HEK293 (cell line): ENCODE data around the gene BDKRB2.

Experiments
- CTCF ChIA-PET: fragments of 350-600 bp; formaldehyde crosslinking; extraction: SDS; loops from one replicate; lab custom pipeline; 2021; ENCODE audit warnings: antibody characterized with exemption; lab: Yijun Ruan, JAX
- POLR2A ChIA-PET: fragments of 300-600 bp; formaldehyde crosslinking; extraction: SDS; loops from one replicate; lab custom pipeline; 2020; ENCODE audit warnings: antibody characterized with exemption, inconsistent platforms; lab: Yijun Ruan, JAX
- H3K27ac ChIP-seq: fragments of 200-500 bp; sonication (Bioruptor generic); 2 replicates; pipeline ENCODE4 v1.5.1; 2014; ENCODE audit warnings: low read depth, low read length, control low read depth, inconsistent platforms; ENCODE audit errors: extremely low read depth
- H3K36me3 ChIP-seq, 2 experiments: fragments of 200-500 bp in 1 of 2; sonication (Bioruptor generic) in 1 of 2; 1 replicate in 1 of 2; 2 replicates in 1 of 2; pipeline ENCODE4 v1.5.1; 2014 to 2017; ENCODE audit warnings: inconsistent platforms in 2 of 2, low read length in 2 of 2; ENCODE audit not compliant: control insufficient read depth in 2 of 2, insufficient read depth in 1 of 2
- H3K4me1 ChIP-seq: fragments of 200-500 bp; sonication (Bioruptor generic); 2 replicates; pipeline ENCODE4 v1.5.1; 2014; ENCODE audit warnings: mild to moderate bottlenecking, low read length, inconsistent platforms; ENCODE audit not compliant: control insufficient read depth, insufficient read depth
- H3K4me3 ChIP-seq: 2 replicates; pipeline ENCODE4 v1.5.1; 2011; ENCODE audit warnings: low read depth, mild to moderate bottlenecking, control low read depth, low read length, moderate library complexity
- H3K9me3 ChIP-seq: fragments of 200-500 bp; sonication (Bioruptor generic); 2 replicates; pipeline ENCODE4 v1.5.1; 2014; ENCODE audit warnings: low read depth, low read length, inconsistent platforms; ENCODE audit not compliant: control insufficient read depth, insufficient read depth
- HOXD13 ChIP-seq: sonication (generic); formaldehyde crosslinking; IDR thresholded peaks from 2 replicates; pipeline ENCODE4 v1.8.0; 2022; ENCODE audit warnings: missing genetic modification reagents, borderline replicate concordance
- OSR2 ChIP-seq: fragments of 450-650 bp; formaldehyde crosslinking; IDR thresholded peaks from 2 replicates; pipeline ENCODE4 v1.5.1; 2016; ENCODE audit warnings: missing biosample characterization, missing genetic modification characterization
- SP2 ChIP-seq: fragments of 450-650 bp; formaldehyde crosslinking; IDR thresholded peaks from 2 replicates; pipeline ENCODE4 v1.5.1; 2016; ENCODE audit warnings: missing biosample characterization, missing genetic modification characterization
- ZBTB1 ChIP-seq: fragments of 450-650 bp; formaldehyde crosslinking; IDR thresholded peaks from 2 replicates; pipeline ENCODE4 v1.5.1; 2016; ENCODE audit warnings: missing biosample characterization, missing genetic modification characterization
- ZBTB48 ChIP-seq: fragments of 450-650 bp; formaldehyde crosslinking; IDR thresholded peaks from 2 replicates; pipeline ENCODE4 v1.5.1; 2016; ENCODE audit warnings: missing biosample characterization, missing genetic modification characterization
- ZBTB8A ChIP-seq: fragments of 450-650 bp; formaldehyde crosslinking; IDR thresholded peaks from 2 replicates; pipeline ENCODE4 v1.5.1; 2016; ENCODE audit warnings: missing biosample characterization, missing genetic modification characterization
- ZNF146 ChIP-seq: fragments of 450-650 bp; formaldehyde crosslinking; IDR thresholded peaks from 2 replicates; pipeline ENCODE4 v1.5.1; 2016; ENCODE audit warnings: missing biosample characterization, missing genetic modification characterization
- ZNF202 ChIP-seq: fragments of 450-650 bp; formaldehyde crosslinking; IDR thresholded peaks from 2 replicates; pipeline ENCODE4 v1.5.1; 2016; ENCODE audit warnings: missing biosample characterization, missing genetic modification characterization, borderline replicate concordance
- ZNF248 ChIP-seq: fragments of 450-650 bp; formaldehyde crosslinking; IDR thresholded peaks from 2 replicates; pipeline ENCODE4 v1.5.1; 2017; ENCODE audit warnings: missing biosample characterization, missing genetic modification characterization
- ZNF423 ChIP-seq: fragments of 450-650 bp; formaldehyde crosslinking; IDR thresholded peaks from 2 replicates; pipeline ENCODE4 v1.5.1; 2016; ENCODE audit warnings: missing biosample characterization, missing genetic modification characterization
- ZNF433 ChIP-seq: fragments of 450-650 bp; formaldehyde crosslinking; IDR thresholded peaks from 2 replicates; pipeline ENCODE4 v1.5.1; 2016; ENCODE audit warnings: missing biosample characterization, missing genetic modification characterization, low read depth
- ZNF501 ChIP-seq: fragments of 450-650 bp; formaldehyde crosslinking; IDR thresholded peaks from 2 replicates; pipeline ENCODE4 v1.5.1; 2016; ENCODE audit warnings: missing biosample characterization, missing genetic modification characterization
- ZNF521 ChIP-seq: fragments of 450-650 bp; formaldehyde crosslinking; IDR thresholded peaks from 2 replicates; pipeline ENCODE4 v1.5.1; 2017; ENCODE audit warnings: missing biosample characterization, mild to moderate bottlenecking, missing genetic modification characterization
- ZNF544 ChIP-seq: fragments of 450-650 bp; formaldehyde crosslinking; IDR thresholded peaks from 2 replicates; pipeline ENCODE4 v1.5.0; 2017; ENCODE audit warnings: missing biosample characterization, missing genetic modification characterization
- ZNF660 ChIP-seq: fragments of 450-650 bp; IDR thresholded peaks from 2 replicates; pipeline ENCODE4 v1.5.1; 2018; ENCODE audit warnings: missing biosample characterization, mild to moderate bottlenecking, missing genetic modification characterization
- ZNF664 ChIP-seq: fragments of 450-650 bp; formaldehyde crosslinking; IDR thresholded peaks from 2 replicates; pipeline ENCODE4 v1.5.1; 2016; ENCODE audit warnings: missing biosample characterization, missing genetic modification characterization
- ZNF837 ChIP-seq: fragments of 450-650 bp; formaldehyde crosslinking; IDR thresholded peaks from 2 replicates; pipeline ENCODE4 v1.5.1; 2016; ENCODE audit warnings: missing biosample characterization, missing genetic modification characterization
- TF ChIP-seq, protein P1 (sequence below): fragments of 450-650 bp; formaldehyde crosslinking; IDR thresholded peaks from 2 replicates; pipeline ENCODE4 v1.5.1; 2016; ENCODE audit warnings: missing biosample characterization, missing genetic modification characterization
- TF ChIP-seq, protein P2 (sequence below): fragments of 450-650 bp; formaldehyde crosslinking; IDR thresholded peaks from 2 replicates; pipeline ENCODE4 v1.5.1; 2016; ENCODE audit warnings: missing biosample characterization, missing genetic modification characterization
- TF ChIP-seq, protein P3 (sequence below): fragments of 450-650 bp; formaldehyde crosslinking; IDR thresholded peaks from 2 replicates; pipeline ENCODE4 v1.5.1; 2016; ENCODE audit warnings: missing biosample characterization, missing genetic modification characterization
- TF ChIP-seq, protein P4 (sequence below): fragments of 450-650 bp; formaldehyde crosslinking; IDR thresholded peaks from 2 replicates; pipeline ENCODE4 v1.5.1; 2016; ENCODE audit warnings: missing biosample characterization, missing genetic modification characterization
- TF ChIP-seq, protein P5 (sequence below): fragments of 450-650 bp; formaldehyde crosslinking; IDR thresholded peaks from 2 replicates; pipeline ENCODE4 v1.5.1; 2016; ENCODE audit warnings: missing biosample characterization, missing genetic modification characterization

BDKRB2 gene

DNA sequence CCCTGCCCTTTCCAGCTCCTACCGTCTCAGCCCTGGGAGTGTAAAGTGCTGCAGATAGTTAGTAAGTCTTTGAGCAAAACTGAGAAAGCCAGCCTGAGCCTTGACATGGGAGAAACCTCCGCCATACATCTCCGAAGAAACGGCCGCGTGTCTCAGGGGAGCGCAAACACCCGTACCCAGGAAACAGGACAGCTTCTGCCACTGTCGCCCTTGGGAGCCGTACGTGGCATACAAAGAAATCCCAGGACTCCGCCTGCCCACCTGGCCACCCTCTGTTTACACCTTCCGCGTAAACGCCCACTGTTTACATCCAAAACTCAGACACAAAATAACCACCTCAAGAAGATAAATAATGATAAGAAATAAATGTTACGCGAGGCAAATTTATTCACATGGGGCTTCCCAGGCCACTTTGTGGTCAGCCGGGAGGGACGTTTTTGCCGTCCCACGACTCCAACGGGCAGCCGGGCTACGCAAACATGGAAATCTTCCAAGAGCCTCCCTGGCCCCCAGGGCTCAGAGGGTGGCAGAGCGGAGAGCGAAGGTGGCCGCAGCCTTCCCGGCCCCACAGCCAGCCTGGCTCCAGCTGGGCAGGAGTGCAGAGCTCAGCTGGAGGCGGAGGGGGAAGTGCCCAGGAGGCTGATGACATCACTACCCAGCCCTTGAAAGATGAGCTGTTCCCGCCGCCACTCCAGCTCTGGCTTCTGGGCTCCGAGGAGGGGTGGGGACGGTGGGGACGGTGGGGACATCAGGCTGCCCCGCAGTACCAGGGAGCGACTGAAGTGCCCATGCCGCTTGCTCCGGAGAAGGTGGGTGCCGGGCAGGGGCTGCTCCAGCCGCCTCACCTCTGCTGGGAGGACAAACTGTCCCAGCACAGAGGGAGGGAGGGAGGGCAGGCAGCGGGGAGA, at the start of gene BDKRB2 (continued):
- peak; percentile 39; the same call in 1 of the 2 replicates for TF ChIP-seq ZBTB48 (tag by site-specific recombination)
- TF ChIP-seq ZNF660, result 0 out of 2 replicates have a peak, but pooled peaks have one; percentile 59
- TF ChIP-seq SP2, result peak; percentile 28; the same call in 1 of the 2 replicates
- TF ChIP-seq ZNF423, result peak; percentile 99
- peak; percentile 58 for TF ChIP-seq OSR2

DNA sequence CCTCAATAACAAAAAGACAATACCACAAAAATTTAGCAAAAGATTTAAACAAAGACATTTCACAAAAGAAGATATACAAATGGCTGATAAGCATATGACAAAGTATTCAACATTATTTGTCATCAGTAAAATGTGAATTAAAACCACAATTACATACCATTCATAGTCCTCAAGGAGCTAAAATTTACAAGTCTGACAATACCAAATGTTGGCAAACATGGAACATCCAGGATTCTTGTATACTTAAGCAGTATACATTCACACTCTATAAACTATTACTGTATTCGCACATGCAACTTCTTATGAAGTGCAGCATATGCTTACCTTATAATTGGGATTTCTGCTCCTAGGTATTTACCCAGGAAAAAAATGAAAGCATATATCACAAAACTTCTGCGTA, 49.7 kb upstream of the BDKRB2 start:
- POLR2A ChIA-PET, result no interaction called here
- CTCF ChIA-PET, result no interaction called here
- Histone ChIP-seq H3K9me3 (no peaks in the 10 kb centered on the region), H3K27ac (no peak overlapping the region), H3K36me3 (no peaks in the 10 kb centered on the region), H3K4me1 (no peaks in the 10 kb centered on the region), H3K4me3 (no peak overlapping the region)
- TF ChIP-seq, protein P1, sequence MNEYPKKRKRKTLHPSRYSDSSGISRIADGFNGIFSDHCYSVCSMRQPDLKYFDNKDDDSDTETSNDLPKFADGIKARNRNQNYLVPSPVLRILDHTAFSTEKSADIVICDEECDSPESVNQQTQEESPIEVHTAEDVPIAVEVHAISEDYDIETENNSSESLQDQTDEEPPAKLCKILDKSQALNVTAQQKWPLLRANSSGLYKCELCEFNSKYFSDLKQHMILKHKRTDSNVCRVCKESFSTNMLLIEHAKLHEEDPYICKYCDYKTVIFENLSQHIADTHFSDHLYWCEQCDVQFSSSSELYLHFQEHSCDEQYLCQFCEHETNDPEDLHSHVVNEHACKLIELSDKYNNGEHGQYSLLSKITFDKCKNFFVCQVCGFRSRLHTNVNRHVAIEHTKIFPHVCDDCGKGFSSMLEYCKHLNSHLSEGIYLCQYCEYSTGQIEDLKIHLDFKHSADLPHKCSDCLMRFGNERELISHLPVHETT, result no peak
- TF ChIP-seq, protein P2, sequence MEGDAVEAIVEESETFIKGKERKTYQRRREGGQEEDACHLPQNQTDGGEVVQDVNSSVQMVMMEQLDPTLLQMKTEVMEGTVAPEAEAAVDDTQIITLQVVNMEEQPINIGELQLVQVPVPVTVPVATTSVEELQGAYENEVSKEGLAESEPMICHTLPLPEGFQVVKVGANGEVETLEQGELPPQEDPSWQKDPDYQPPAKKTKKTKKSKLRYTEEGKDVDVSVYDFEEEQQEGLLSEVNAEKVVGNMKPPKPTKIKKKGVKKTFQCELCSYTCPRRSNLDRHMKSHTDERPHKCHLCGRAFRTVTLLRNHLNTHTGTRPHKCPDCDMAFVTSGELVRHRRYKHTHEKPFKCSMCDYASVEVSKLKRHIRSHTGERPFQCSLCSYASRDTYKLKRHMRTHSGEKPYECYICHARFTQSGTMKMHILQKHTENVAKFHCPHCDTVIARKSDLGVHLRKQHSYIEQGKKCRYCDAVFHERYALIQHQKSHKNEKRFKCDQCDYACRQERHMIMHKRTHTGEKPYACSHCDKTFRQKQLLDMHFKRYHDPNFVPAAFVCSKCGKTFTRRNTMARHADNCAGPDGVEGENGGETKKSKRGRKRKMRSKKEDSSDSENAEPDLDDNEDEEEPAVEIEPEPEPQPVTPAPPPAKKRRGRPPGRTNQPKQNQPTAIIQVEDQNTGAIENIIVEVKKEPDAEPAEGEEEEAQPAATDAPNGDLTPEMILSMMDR (tag by site-specific recombination), result no peak
- TF ChIP-seq ZNF664 (tag by site-specific recombination) (no peak), ZNF544 (tag by site-specific recombination) (no peak), ZNF146 (tag by site-specific recombination) (no peak), ZNF433 (no peak), ZBTB8A (tag by site-specific recombination) (no peak), HOXD13 (CRISPR knock-in tag) (no peak), ZBTB1 (tag by site-specific recombination) (no peak), SP2 (no peak), ZNF521 (tag by site-specific recombination) (no peak), ZNF248 (no peak), ZNF202 (tag by site-specific recombination) (no peak), ZNF501 (tag by site-specific recombination) (no peak), ZNF837 (tag by site-specific recombination) (no peak)
- TF ChIP-seq, protein P3, sequence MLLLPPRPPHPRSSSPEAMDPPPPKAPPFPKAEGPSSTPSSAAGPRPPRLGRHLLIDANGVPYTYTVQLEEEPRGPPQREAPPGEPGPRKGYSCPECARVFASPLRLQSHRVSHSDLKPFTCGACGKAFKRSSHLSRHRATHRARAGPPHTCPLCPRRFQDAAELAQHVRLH (tag by site-specific recombination), result no peak
- TF ChIP-seq, protein P4, sequence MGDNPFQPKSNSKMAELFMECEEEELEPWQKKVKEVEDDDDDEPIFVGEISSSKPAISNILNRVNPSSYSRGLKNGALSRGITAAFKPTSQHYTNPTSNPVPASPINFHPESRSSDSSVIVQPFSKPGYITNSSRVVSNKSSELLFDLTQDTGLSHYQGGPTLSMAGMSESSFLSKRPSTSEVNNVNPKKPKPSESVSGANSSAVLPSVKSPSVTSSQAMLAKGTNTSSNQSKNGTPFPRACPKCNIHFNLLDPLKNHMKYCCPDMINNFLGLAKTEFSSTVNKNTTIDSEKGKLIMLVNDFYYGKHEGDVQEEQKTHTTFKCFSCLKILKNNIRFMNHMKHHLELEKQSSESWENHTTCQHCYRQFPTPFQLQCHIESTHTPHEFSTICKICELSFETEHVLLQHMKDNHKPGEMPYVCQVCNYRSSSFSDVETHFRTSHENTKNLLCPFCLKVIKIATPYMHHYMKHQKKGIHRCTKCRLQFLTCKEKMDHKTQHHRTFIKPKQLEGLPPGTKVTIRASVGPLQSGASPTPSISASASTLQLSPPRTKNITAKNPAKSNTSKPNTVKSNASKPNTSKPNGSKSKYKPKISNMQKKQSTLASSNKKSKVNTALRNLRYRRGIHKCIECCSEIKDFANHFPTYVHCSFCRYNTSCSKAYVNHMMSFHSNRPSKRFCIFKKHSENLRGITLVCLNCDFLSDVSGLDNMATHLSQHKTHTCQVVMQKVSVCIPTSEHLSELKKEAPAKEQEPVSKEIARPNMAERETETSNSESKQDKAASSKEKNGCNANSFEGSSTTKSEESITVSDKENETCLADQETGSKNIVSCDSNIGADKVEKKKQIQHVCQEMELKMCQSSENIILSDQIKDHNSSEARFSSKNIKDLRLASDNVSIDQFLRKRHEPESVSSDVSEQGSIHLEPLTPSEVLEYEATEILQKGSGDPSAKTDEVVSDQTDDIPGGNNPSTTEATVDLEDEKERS (tag by site-specific recombination), result no peak
- TF ChIP-seq, protein P5, sequence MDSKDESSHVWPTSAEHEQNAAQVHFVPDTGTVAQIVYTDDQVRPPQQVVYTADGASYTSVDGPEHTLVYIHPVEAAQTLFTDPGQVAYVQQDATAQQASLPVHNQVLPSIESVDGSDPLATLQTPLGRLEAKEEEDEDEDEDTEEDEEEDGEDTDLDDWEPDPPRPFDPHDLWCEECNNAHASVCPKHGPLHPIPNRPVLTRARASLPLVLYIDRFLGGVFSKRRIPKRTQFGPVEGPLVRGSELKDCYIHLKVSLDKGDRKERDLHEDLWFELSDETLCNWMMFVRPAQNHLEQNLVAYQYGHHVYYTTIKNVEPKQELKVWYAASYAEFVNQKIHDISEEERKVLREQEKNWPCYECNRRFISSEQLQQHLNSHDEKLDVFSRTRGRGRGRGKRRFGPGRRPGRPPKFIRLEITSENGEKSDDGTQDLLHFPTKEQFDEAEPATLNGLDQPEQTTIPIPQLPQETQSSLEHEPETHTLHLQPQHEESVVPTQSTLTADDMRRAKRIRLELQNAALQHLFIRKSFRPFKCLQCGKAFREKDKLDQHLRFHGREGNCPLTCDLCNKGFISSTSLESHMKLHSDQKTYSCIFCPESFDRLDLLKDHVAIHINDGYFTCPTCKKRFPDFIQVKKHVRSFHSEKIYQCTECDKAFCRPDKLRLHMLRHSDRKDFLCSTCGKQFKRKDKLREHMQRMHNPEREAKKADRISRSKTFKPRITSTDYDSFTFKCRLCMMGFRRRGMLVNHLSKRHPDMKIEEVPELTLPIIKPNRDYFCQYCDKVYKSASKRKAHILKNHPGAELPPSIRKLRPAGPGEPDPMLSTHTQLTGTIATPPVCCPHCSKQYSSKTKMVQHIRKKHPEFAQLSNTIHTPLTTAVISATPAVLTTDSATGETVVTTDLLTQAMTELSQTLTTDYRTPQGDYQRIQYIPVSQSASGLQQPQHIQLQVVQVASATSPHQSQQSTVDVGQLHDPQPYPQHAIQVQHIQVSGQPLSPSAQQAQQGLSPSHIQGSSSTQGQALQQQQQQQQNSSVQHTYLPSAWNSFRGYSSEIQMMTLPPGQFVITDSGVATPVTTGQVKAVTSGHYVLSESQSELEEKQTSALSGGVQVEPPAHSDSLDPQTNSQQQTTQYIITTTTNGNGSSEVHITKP, result no peak
